ENCODE results near the gene IQGAP2.

The IQGAP2 gene

GRCh38 chr5:76742583-76742982, 339.5 kb downstream of the IQGAP2 start:
- no peak for TF ChIP-seq CTCF (conservative IDR thresholded peaks at IDR 0.05)
- H3K27ac ChIP-seq: no peak overlapping the region

DNA sequence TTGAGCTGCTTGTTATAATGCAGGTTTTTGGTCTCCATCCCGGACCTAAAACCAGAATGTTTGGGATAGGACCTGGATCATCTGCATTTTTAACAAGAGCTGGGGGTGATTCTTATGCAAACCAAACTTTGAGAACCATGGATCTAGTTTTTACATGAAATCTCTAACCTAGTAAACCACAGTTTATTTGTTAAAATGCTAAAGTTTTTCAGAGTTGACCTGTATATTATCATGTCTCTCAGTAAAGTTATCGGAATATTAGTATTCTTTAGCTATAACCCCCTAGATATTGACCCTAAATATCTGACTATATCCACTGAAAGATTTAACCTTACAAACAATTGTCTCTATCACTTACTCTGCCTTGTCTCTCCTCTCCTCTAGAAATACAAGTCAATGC, 341.5 kb downstream of the IQGAP2 start:
- TF ChIP-seq CTCF (conservative IDR thresholded peaks at IDR 0.05): no peak

GRCh38 chr5:76745670-76746069, 342.6 kb downstream of the IQGAP2 start:
- no peak for TF ChIP-seq CTCF (conservative IDR thresholded peaks at IDR 0.05)
- H3K27ac ChIP-seq: no peak overlapping the region

More for the DNA sequence above, 341.5 kb downstream of the IQGAP2 start:
- no peak overlapping the region for H3K27ac ChIP-seq

- H3K27ac ChIP-seq: no peak overlapping the region
- no peak for TF ChIP-seq CTCF (conservative IDR thresholded peaks at IDR 0.05)
Observed at GRCh38 chr5:76746677-76747076, 343.6 kb downstream of the IQGAP2 start.

GRCh38 chr5:76747706-76748105, 344.6 kb downstream of the IQGAP2 start:
- H3K27ac ChIP-seq: no peak overlapping the region
- TF ChIP-seq CTCF (conservative IDR thresholded peaks at IDR 0.05): no peak

GRCh38 chr5:76751291-76751690, 348.2 kb downstream of the IQGAP2 start:
- TF ChIP-seq CTCF (conservative IDR thresholded peaks at IDR 0.05): no peak
- no peak overlapping the region for H3K27ac ChIP-seq

DNA sequence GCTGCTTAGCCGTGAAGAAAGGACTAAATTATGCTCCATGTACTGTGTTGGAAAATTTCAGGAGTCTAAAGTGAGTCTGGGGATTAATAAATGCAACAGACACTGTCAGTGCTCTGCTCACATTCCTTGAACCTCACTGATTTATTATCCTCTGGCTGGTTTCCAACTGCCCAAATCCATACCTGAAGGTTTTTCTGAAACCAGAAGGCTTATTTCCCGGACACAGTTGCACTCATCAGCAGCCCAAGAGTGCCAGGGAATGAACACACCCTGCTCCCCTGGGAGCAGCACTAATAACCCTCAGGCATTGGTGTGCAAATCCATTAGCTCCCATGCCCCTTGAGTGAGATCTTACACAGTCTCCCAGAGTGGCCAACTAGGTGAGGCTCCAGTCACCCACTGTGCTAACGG, 351.6 kb downstream of the IQGAP2 start:
- TF ChIP-seq CTCF (conservative IDR thresholded peaks at IDR 0.05): no peak
- H3K27ac ChIP-seq: no peak overlapping the region

Measured in VCaP (cell line).